Lung (tissue), 12 donors: ENCODE results near the gene ACAT2. TPM values are rescaled to one million over a fixed set of nuclear protein-coding genes. Genes with fewer than 3 reads are reported as not detected.
"Not testable (repeated sequence)": the region's sequence is repeated elsewhere in the genome, so short reads cannot be mapped to it uniquely, and the experiment has no call there.

ENCODE experiments used
- ATAC-seq: fragments of 200-7000 bp; cut with Tn5 transposase; one replicate; pipeline ENCODE4 v1.9.1; 2020; ENCODE audit warnings: moderate number of reproducible peaks; ENCODE audit not compliant: insufficient read depth, low FRiP score
- DNase-seq, 3 donors: peaks; one replicate each; pipeline ENCODE4 v3.0.0-alpha.2; 2013 to 2017
- H3K27ac ChIP-seq, 2 donors: one replicate each; pipeline ENCODE4 v1.5.1; 2013; ENCODE audit warnings: mild to moderate bottlenecking in 2 of 2, moderate library complexity in 2 of 2, control low read depth in 1 of 2, inconsistent platforms in 1 of 2, low read depth in 1 of 2, low read length in 1 of 2
- H3K27me3 ChIP-seq, 3 donors: one replicate each; pipeline ENCODE4 v1.5.1; 2013; ENCODE audit warnings: low read length in 2 of 3; ENCODE audit not compliant: control insufficient read depth in 3 of 3, insufficient read depth in 3 of 3
- H3K36me3 ChIP-seq, 4 donors: one replicate each; pipeline ENCODE4 v1.5.1; 2013; ENCODE audit warnings: low read length in 4 of 4, mild to moderate bottlenecking in 1 of 4, moderate library complexity in 1 of 4; ENCODE audit not compliant: control insufficient read depth in 4 of 4, insufficient read depth in 4 of 4
- H3K4me1 ChIP-seq, 5 donors: one replicate each; pipeline ENCODE4 v1.5.1; 2013; ENCODE audit warnings: low read length in 5 of 5, mild to moderate bottlenecking in 2 of 5, moderate library complexity in 1 of 5; ENCODE audit not compliant: control insufficient read depth in 5 of 5, insufficient read depth in 5 of 5
- H3K4me3 ChIP-seq: one replicate; pipeline ENCODE4 v1.5.1; 2013; ENCODE audit warnings: mild to moderate bottlenecking, control low read depth, moderate library complexity
- H3K9ac ChIP-seq, 2 donors: one replicate each; pipeline ENCODE4 v1.5.1; 2013; ENCODE audit warnings: low read length in 2 of 2, control low read depth in 1 of 2; ENCODE audit not compliant: insufficient read depth in 1 of 2
- H3K9me3 ChIP-seq, 4 donors: one replicate each; pipeline ENCODE4 v1.5.1; 2013; ENCODE audit warnings: low read length in 3 of 4, mild to moderate bottlenecking in 1 of 4, moderate library complexity in 1 of 4; ENCODE audit not compliant: control insufficient read depth in 4 of 4, insufficient read depth in 3 of 4
- WGBS, 2 donors: extraction: QIAGEN DNeasy Blood & Tissue Kit; methylation state at CpG; one replicate each; pipeline ENCODE4 v1.1.7; 2013; 5-methylcytosine and 5-hydroxymethylcytosine counted together
- polyA plus RNA-seq, 2 donors: library from polyadenylated mRNA; stranded (reverse); fragments of 200-250 nt; gene quantifications; one replicate each; pipeline ENCODE4 v1.2.1, GENCODE V29; 2013
- total RNA-seq, 2 donors: library from RNA; depleted of rRNA in 1 of 2; stranded (reverse); fragments of >200 nt in 1 of 2; gene quantifications; one replicate each; pipeline ENCODE4 v1.2.1, GENCODE V29; 2014 to 2021
- TF ChIP-seq, protein P1 (sequence below): IDR thresholded peaks from 2 replicates; pipeline ENCODE4 v1.5.1; 2012; ENCODE audit warnings: mild to moderate bottlenecking; ENCODE audit errors: control extremely low read depth, extremely low read depth
- donor health status: control.
- donor health status: control.
- donor health status: Bipolar disorder and iron deficiency.
- donor health status: healthy.
- donor health status: DM: yes; HTN: yes; CAD: no.

ACAT2 gene
- total and polyA plus RNA-seq, 4 donors, result 20.8 to 84.4 (median 67.6) TPM

DNA sequence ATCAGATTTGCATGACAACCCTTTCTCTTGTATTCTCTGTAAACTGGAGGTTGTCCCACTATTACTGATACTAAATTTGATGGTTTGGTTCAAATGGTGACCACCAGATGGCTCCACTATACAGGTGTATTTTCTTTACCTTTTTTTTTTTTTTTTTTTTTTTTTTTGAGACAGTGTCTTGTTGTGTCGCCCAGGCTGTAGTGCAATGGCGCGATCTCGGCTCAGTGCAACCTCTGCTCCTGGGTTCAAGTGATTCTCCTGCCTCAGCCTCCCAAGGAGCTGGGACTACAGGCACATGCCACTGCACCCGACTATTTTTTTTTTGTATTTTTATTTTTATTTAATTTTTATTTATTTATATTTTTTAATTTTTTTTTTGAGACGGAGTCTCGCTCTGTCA is 41.1 kb upstream of the ACAT2 start:
- ATAC-seq (no peak), DNase-seq (peak in 2 of 3 donors; percentile 33 to 35)
- 76 to 87% methylated on average over 7 of the region's 7 CpGs for WGBS, 2 donors
- Histone ChIP-seq H3K9me3 (no peaks in the 10 kb centered on the region), H3K9ac (no peak overlapping the region), H3K4me1 (peaks cover 0 to 15% (median under 1%) of the 10 kb centered on the region in 5 donors), H3K27ac (no peak overlapping the region), H3K4me3 (no peak overlapping the region), H3K27me3 (no peaks in the 10 kb centered on the region), H3K36me3 (no peaks in the 10 kb centered on the region)
- TF ChIP-seq, protein P1, sequence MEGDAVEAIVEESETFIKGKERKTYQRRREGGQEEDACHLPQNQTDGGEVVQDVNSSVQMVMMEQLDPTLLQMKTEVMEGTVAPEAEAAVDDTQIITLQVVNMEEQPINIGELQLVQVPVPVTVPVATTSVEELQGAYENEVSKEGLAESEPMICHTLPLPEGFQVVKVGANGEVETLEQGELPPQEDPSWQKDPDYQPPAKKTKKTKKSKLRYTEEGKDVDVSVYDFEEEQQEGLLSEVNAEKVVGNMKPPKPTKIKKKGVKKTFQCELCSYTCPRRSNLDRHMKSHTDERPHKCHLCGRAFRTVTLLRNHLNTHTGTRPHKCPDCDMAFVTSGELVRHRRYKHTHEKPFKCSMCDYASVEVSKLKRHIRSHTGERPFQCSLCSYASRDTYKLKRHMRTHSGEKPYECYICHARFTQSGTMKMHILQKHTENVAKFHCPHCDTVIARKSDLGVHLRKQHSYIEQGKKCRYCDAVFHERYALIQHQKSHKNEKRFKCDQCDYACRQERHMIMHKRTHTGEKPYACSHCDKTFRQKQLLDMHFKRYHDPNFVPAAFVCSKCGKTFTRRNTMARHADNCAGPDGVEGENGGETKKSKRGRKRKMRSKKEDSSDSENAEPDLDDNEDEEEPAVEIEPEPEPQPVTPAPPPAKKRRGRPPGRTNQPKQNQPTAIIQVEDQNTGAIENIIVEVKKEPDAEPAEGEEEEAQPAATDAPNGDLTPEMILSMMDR, result no peak

DNA sequence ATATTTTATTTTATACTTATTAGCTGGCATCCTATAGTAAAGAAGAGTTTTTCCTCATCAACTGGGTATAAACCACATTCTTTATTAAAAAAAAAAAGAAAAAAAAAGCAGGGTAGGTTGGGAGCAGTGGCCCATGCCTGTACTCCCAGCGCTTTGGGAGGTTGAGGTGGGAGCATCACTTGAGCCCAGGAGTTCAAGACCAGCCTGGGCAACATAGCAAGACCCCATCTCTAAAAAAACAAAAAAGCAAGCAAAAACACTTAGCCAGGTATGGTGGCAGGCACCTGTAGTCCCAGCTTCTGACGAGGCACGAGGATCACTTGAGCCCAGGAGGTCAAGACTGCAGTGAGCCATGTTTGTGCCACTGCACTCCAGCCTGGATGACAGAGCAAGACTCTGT is 39.9 kb upstream of the ACAT2 start:
- WGBS, 2 donors, result 97 to 98% methylated on average over 3 of the region's 3 CpGs
- not testable (repeated sequence) for DNase-seq, H3K4me3 ChIP-seq, H3K9ac ChIP-seq, H3K27ac ChIP-seq, H3K9me3 ChIP-seq, ATAC-seq, H3K27me3 ChIP-seq, H3K4me1 ChIP-seq, H3K36me3 ChIP-seq

DNA sequence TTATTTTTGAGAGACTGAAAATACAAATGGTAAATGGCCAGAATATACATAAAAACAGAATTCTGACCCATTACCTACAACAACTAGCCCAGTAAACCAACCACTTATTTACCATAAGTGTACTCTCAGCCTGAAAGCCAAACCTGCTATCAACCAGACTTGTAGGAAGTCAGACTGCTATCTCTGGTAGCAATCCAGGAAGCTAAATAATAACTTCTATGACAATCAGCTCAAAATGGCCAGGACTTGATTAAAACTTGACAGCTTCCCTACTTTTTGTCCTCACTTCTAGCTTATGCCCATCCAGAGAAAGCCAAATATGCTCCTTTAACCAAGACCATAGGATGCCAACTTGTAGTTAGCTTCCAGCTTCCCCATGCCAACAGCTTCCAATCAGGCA is 39.2 kb upstream of the ACAT2 start:
- no peaks in the 10 kb centered on the region for H3K27me3 ChIP-seq
- no peaks in the 10 kb centered on the region for H3K9me3 ChIP-seq
- peaks cover 0 to 9% (median 2%) of the 10 kb centered on the region in 5 donors for H3K4me1 ChIP-seq
- no peak overlapping the region for H3K9ac ChIP-seq
- H3K36me3 ChIP-seq, result peaks cover 0 to 3% (median 0%) of the 10 kb centered on the region in 4 donors
- no peak for DNase-seq
- H3K4me3 ChIP-seq, result no peak overlapping the region
- H3K27ac ChIP-seq, result no peak overlapping the region
- TF ChIP-seq, protein P1, result no peak
- no peak for ATAC-seq

DNA sequence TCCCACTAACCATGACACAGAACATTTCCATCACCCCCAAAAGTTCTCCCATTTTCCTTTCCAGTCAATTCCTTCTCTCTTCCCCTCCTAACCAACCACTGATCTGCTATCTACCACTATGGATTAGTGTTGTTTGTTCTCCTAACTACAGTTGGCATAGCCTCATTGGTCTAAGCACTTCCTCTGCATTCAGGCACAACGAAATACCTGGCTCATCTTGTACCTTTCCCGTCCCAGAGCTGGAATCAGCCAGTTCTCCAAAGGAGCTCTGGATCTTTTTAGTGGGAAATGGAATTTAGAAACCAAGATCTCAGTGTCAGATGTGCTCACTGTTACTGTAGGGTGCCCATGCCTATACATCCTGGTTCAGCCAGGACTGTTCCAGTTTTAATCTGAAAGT is 38.6 kb upstream of the ACAT2 start:
- ATAC-seq (no peak), DNase-seq (no peak)
- Histone ChIP-seq H3K27ac (no peak overlapping the region), H3K36me3 (peaks cover 0 to 6% (median 0%) of the 10 kb centered on the region in 4 donors), H3K9ac (no peak overlapping the region), H3K9me3 (no peaks in the 10 kb centered on the region), H3K4me3 (no peak overlapping the region), H3K27me3 (no peaks in the 10 kb centered on the region), H3K4me1 (peaks cover 0 to 9% (median 2%) of the 10 kb centered on the region in 5 donors)
- whole genome bisulfite sequencing, 2 donors, result 94 to 96% methylated on average over 2 of the region's 2 CpGs
- TF ChIP-seq, protein P1, result no peak
